ENCODE results near the gene LRRC47.

LRRC47 gene

DNA sequence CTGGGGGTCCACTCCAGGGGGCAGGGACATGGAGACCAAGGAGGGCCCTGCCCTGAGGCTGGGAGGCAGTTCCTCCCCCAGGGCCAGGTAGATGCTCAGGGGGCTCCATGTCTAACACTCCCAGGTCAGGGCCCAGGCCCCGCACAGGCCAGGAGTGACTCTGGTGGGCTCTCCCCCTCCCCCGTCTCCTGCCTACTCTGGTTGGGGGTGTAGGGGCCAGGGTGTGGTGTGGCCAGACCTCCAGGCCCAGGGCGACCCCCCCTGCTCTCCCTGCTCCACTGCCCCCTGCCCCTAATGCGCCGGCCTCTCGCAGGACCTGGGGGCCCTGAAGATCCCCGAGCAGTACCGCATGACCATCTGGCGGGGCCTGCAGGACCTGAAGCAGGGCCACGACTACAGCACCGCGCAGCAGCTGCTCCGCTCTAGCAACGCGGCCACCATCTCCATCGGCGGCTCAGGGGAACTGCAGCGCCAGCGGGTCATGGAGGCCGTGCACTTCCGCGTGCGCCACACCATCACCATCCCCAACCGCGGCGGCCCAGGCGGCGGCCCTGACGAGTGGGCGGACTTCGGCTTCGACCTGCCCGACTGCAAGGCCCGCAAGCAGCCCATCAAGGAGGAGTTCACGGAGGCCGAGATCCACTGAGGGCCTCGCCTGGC, 63.7 kb downstream of the LRRC47 start:
- no peak for DNase-seq (ENCODE audit: low read depth in 2 of 2)

DNA sequence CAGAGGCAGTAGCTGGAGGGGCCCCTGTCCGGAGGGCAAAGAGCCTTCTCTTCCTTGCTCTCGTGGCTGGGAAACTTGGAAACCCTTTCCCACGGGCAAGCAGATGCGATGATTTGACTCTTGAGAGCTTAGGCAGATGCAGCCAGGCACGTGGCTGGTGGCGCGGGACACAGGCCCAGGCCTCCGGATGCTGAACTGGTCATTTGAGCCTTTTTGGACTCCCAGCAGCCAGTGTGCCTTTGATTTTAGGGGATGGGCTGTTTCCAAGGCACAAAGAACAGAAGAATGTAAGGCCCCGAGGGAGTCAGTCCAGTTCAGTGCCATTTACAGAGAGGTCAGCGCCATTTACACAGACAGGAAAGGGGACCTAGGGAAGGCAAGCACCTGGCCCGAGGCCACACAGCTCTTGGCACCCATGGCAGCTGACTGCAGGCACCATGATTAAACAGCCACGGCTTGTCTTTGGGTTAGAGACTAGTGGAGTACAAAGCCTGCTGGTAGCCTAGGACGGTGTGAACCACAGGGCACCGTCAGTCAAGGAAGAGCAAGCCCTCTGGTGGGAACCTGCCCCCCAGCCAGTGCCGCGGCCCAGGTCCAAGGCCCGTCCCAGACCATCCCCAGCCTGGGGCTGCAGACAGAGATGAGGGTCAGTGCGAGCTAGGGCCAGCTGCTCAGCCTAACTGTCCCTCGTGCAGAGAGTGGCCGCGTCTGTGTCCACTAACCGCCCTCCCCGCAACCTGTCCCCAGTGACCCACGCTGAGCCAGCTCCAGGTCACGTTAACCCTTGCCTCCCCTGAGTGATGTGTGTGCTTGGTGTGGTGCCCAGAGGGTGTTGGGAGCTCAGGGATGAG, 64.5 kb downstream of the LRRC47 start:
- DNase-seq (ENCODE audit: low read depth in 2 of 2) = no peak

DNA sequence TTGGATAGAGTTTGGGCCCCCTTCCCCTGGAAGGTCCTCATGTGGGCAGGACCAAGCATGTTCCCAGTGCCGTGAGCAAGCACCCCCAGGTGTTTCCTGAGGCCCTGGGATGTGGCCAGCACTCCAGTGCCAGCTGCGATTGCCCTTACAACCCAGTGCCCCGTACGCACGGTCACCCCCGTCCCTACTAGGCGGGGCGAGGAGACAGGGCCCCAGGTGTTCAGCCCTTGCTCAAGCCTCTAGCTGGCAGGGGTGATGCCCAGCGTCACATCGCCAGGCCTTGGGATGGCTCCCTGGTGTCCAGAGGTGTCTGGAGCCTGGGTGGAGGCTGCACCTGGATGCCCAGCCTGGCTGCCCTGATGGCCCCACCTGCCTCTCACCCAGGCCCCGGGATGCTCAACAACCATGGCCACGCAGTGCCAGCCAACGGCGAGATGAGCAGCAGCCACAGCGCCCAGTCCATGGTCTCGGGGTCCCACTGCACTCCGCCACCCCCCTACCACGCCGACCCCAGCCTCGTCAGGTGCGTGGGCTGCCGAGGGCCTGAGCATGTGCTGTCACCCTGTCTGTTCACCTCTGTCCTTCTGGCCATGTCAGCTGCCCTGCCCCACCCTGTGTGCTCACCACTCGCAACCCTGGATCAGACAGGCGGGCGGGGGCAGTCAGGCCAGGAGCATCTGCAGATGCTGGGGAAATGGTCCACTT, 65.6 kb downstream of the LRRC47 start:
- no peak for DNase-seq (ENCODE audit: low read depth in 2 of 2)

DNA sequence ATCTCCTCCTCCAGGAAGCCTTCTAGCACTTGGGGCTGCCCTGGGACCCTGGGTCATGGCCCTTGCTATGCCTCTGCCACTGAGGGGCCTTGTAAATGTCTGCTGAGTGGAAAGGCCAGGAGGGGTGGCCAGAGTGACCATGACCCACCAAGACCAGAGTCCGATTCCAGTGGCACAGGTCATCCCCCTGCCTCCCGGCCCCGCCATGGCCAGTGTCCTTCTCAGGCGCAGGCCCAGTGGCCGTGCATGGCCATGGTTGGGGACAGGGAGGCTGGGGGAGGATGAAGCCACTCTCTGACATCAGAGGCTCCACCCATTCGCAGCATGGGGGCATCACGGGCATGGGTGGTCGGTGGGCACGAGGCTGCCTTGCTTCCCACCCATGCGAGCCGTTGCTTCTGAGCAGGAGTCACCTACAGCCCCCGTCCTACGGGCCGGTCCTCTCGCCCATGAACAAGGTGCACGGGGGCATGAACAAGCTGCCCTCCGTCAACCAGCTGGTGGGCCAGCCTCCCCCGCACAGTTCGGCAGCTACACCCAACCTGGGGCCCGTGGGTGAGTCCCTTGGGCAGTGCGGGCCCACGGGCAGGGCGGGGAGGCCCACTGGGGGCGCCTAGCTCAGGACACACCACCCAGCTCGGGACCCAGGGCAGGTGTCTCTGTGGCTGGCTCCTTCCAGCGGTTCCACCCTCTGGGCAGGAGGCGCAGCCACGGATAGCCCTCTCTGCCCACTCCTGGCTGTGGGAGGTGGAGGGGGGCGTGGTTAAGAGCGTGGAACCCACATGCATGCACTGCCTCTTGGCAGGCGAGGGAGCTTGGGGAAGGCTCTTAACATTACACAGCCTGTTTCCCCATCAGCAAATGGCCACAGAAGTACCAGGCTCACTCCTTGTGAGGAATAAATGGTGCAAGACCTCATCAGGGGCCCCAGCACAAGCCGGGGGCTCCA, 66.4 kb downstream of the LRRC47 start:
- no peak for DNase-seq (ENCODE audit: low read depth in 2 of 2)
